ENCODE measurements around the gene ASPG. TPM values are rescaled to one million over a fixed set of nuclear protein-coding genes. Genes with fewer than 3 reads are reported as not detected.

The ASPG gene
- 100 to 1,000 TPM in 1 of 2 donors, 10 to 100 TPM in 1; 78.5 to 161 TPM for total RNA-seq

DNA sequence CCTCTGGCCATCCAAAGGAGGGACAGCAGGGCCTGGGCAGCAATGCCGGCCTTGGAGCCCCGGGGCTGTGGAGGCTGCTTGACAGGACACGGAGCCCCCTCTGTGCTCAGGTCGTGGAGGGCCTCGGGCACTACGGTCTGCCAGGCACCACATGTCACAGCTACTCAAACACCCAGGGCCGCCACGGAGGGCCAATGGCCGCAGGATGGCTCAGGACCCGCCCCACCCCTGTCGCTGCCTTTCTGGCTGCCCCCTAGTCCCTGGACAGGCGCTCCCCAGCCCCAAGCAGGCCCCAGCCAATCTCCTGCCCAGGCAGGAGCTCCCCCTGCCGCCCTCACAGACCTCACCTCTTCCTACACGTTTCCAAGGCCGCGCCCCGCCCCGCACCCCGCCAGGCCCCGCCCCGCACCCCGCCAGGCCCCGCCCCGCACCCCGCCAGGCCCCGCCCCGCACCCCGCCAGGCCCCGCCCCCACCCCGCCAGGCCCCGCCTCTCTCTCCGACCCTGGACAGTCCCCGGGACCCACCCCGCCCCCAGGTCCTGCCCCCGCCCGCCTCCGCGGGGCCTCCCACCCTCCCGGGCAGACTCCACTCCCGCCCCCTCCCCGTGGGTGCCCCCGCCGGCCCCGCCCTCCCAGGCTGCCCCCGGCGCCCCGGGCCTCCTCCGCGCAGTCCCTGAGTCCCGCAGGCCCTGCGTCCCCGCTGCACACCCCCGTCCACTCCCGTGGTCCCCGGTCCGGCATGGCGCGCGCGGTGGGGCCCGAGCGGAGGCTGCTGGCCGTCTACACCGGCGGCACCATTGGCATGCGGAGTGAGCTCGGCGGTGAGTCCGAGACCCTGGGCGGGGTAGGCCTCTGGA, at the start of gene ASPG:
Gene ASPG, plus strand, starts transcription at position 669 of the 857 bp plus-strand sequence. Its CDS starts 71 bp downstream, at position 740.
- TF ChIP-seq, protein P1, sequence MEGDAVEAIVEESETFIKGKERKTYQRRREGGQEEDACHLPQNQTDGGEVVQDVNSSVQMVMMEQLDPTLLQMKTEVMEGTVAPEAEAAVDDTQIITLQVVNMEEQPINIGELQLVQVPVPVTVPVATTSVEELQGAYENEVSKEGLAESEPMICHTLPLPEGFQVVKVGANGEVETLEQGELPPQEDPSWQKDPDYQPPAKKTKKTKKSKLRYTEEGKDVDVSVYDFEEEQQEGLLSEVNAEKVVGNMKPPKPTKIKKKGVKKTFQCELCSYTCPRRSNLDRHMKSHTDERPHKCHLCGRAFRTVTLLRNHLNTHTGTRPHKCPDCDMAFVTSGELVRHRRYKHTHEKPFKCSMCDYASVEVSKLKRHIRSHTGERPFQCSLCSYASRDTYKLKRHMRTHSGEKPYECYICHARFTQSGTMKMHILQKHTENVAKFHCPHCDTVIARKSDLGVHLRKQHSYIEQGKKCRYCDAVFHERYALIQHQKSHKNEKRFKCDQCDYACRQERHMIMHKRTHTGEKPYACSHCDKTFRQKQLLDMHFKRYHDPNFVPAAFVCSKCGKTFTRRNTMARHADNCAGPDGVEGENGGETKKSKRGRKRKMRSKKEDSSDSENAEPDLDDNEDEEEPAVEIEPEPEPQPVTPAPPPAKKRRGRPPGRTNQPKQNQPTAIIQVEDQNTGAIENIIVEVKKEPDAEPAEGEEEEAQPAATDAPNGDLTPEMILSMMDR (IDR thresholded peaks at IDR 0.05), result no peak
- Histone ChIP-seq H3K27me3 (no peaks in the 10 kb centered on the region), H3K4me1 (peaks cover 0 to 57% of the 10 kb centered on the region in 2 donors), H3K4me3 (peak within 1 kb of the TSS; percentile 50 to 54), H3K9me3 (no peaks in the 10 kb centered on the region), H3K36me3 (no peaks in the 10 kb centered on the region), H3K27ac (peak within 1 kb of the TSS; percentile 88 to 94)
- DNase-seq (ENCODE audit: low spot score), result no peak

- H3K27ac ChIP-seq, result no peak overlapping the region
- H3K4me3 ChIP-seq, result no peak overlapping the region
- no peaks in the 10 kb centered on the region for H3K36me3 ChIP-seq
- no peaks in the 10 kb centered on the region for H3K4me1 ChIP-seq
- H3K9me3 ChIP-seq, result no peaks in the 10 kb centered on the region
- TF ChIP-seq, protein P1 (IDR thresholded peaks at IDR 0.05), result no peak
- DNase-seq (ENCODE audit: low spot score), result no peak
- no peaks in the 10 kb centered on the region for H3K27me3 ChIP-seq
Observed at GRCh38 chr14:104036212-104036611, 49.3 kb upstream of the ASPG start.

GRCh38 chr14:104037074-104037473, 48.4 kb upstream of the ASPG start:
- Histone ChIP-seq H3K27ac (no peak overlapping the region), H3K27me3 (no peaks in the 10 kb centered on the region), H3K36me3 (no peaks in the 10 kb centered on the region), H3K4me1 (no peaks in the 10 kb centered on the region), H3K9me3 (no peaks in the 10 kb centered on the region), H3K4me3 (no peak overlapping the region)
- TF ChIP-seq, protein P1 (IDR thresholded peaks at IDR 0.05), result no peak
- no peak for DNase-seq (ENCODE audit: low spot score)

GRCh38 chr14:104037903-104038302, 47.6 kb upstream of the ASPG start:
- TF ChIP-seq, protein P1 (IDR thresholded peaks at IDR 0.05), result no peak
- H3K9me3 ChIP-seq, result no peaks in the 10 kb centered on the region
- H3K27me3 ChIP-seq, result no peaks in the 10 kb centered on the region

GRCh38 chr14:104039214-104039613, 46.3 kb upstream of the ASPG start:
- H3K36me3 ChIP-seq, result no peaks in the 10 kb centered on the region
- no peaks in the 10 kb centered on the region for H3K4me1 ChIP-seq
- no peaks in the 10 kb centered on the region for H3K27me3 ChIP-seq
- H3K4me3 ChIP-seq, result no peak overlapping the region
- H3K27ac ChIP-seq, result no peak overlapping the region
- TF ChIP-seq, protein P1 (IDR thresholded peaks at IDR 0.05), result no peak
- no peaks in the 10 kb centered on the region for H3K9me3 ChIP-seq
- no peak for DNase-seq (ENCODE audit: low spot score)

More at GRCh38 chr14:104037903-104038302, 47.6 kb upstream of the ASPG start:
- DNase-seq (ENCODE audit: low spot score), result no peak
- no peaks in the 10 kb centered on the region for H3K36me3 ChIP-seq
- no peak overlapping the region for H3K4me3 ChIP-seq
- H3K27ac ChIP-seq, result no peak overlapping the region
- no peaks in the 10 kb centered on the region for H3K4me1 ChIP-seq
